H1 (cell line): ENCODE data around the gene FABP6. TPM values are rescaled to one million over a fixed set of nuclear protein-coding genes. Genes with fewer than 3 reads are reported as not detected.

Experiments
- ASH2L ChIP-seq: fragments of 200-600, 300-600 bp; sonication (generic); IDR thresholded peaks from one replicate; pipeline ENCODE4 v1.7.1; 2017; ENCODE audit warnings: low read length
- BCL11A ChIP-seq, 2 experiments: IDR thresholded peaks; one replicate each; pipeline ENCODE4 v1.6.1; 2011; ENCODE audit warnings: low read depth in 2 of 2, low read length in 2 of 2, mild to moderate bottlenecking in 2 of 2
- CTBP2 ChIP-seq: IDR thresholded peaks from 2 replicates; pipeline ENCODE4 v1.7.0; 2011; ENCODE audit warnings: borderline replicate concordance, mild to moderate bottlenecking, moderate library complexity, mixed read lengths, low read length; ENCODE audit not compliant: insufficient read depth, insufficient read length
- E2F6 ChIP-seq: IDR thresholded peaks from 2 replicates; pipeline ENCODE4 v1.6.1; 2012; ENCODE audit warnings: inconsistent platforms
- EGR1 ChIP-seq: IDR thresholded peaks from 2 replicates; pipeline ENCODE4 v1.6.1; 2011; ENCODE audit warnings: low read depth, low read length, borderline replicate concordance
- FOSL1 ChIP-seq: IDR thresholded peaks from 2 replicates; pipeline ENCODE4 v1.6.1; 2011; ENCODE audit warnings: mild to moderate bottlenecking, low read depth, low read length, moderate library complexity; ENCODE audit not compliant: insufficient read depth
- KDM4A ChIP-seq: IDR thresholded peaks from one replicate; pipeline ENCODE4 v1.7.1; 2012; ENCODE audit warnings: low read depth, mild to moderate bottlenecking, moderate library complexity, low read length, inconsistent platforms; ENCODE audit not compliant: severe bottlenecking
- MAFK ChIP-seq: IDR thresholded peaks from 2 replicates; pipeline ENCODE4 v1.6.1; 2012; ENCODE audit warnings: low read depth, mild to moderate bottlenecking, improper control_type of control experiment, low read length
- POLR2A ChIP-seq, 2 experiments: IDR thresholded peaks; 1 replicate in 1 of 2; 2 replicates in 1 of 2; pipeline ENCODE4 v1.6.1; 2011; ENCODE audit warnings: low read depth in 2 of 2, low read length in 2 of 2, mild to moderate bottlenecking in 2 of 2; ENCODE audit errors: control extremely low read depth in 1 of 2
- RAD21 ChIP-seq, 2 experiments: IDR thresholded peaks in 1 of 2; conservative IDR thresholded peaks in 1 of 2; 2 replicates each; pipeline ENCODE4 v1.6.1; 2011; ENCODE audit warnings: low read depth in 2 of 2, low read length in 2 of 2, improper control_type of control experiment in 1 of 2, inconsistent platforms in 1 of 2, mild to moderate bottlenecking in 1 of 2, moderate library complexity in 1 of 2
- SAP30 ChIP-seq: fragments of 300-600 bp; sonication (generic); IDR thresholded peaks from 2 replicates; pipeline ENCODE4 v1.7.1; 2012; ENCODE audit warnings: low read length, moderate library complexity, mild to moderate bottlenecking, inconsistent platforms; ENCODE audit not compliant: insufficient read depth, insufficient replicate concordance
- SIN3A ChIP-seq, 2 experiments: IDR thresholded peaks in 1 of 2; conservative IDR thresholded peaks in 1 of 2; 2 replicates each; pipeline ENCODE4 v1.6.1; 2011 to 2012; ENCODE audit warnings: low read length in 2 of 2, improper control_type of control experiment in 1 of 2, low read depth in 1 of 2, mild to moderate bottlenecking in 1 of 2
- SIX5 ChIP-seq: IDR thresholded peaks from 2 replicates; pipeline ENCODE4 v1.6.1; 2011; ENCODE audit warnings: mild to moderate bottlenecking, low read depth, low read length
- SP1 ChIP-seq: IDR thresholded peaks from 2 replicates; pipeline ENCODE4 v1.6.1; 2011; ENCODE audit warnings: low read depth, low read length
- TCF12 ChIP-seq: IDR thresholded peaks from 2 replicates; pipeline ENCODE4 v1.6.1; 2011; ENCODE audit warnings: low read depth, mild to moderate bottlenecking, low read length
- USF2 ChIP-seq: IDR thresholded peaks from 2 replicates; pipeline ENCODE4 v1.6.1; 2011; ENCODE audit warnings: low read length, improper control_type of control experiment
- polyA plus RNA-seq, 7 experiments: library from polyadenylated mRNA; depleted of rRNA in 3 of 7; stranded (reverse) in 5 of 7; unstranded in 2 of 7; fragments of >200 nt in 5 of 7; fragments of 200-250 nt in 2 of 7; gene quantifications; 1 replicate in 5 of 7; 2 replicates in 1 of 7; 4 replicates in 1 of 7; pipeline versions ENCODE4 v1.2.1 to v1.2.3, GENCODE V29; 2011 to 2013; ENCODE audit warnings: missing spikeins in 2 of 7, mixed read lengths in 2 of 7
- total RNA-seq: library from RNA; stranded (reverse); fragmentation: NEBNext Ultra II Directional; extraction: Animal tissue kit (Norgen Biotek cat#: 25700); gene quantifications from 2 replicates; pipeline ENCODE4 v1.2.1, GENCODE V29; 2021
- TF ChIP-seq, protein P1 (sequence below), 3 experiments: IDR thresholded peaks; 1 replicate in 2 of 3; 2 replicates in 1 of 3; pipeline versions ENCODE4 v1.5.1 to v1.6.1; 2011; ENCODE audit warnings: low read length in 3 of 3, mild to moderate bottlenecking in 3 of 3, inconsistent platforms in 2 of 3, low read depth in 1 of 3, moderate library complexity in 1 of 3; ENCODE audit not compliant: insufficient read depth in 1 of 3; ENCODE audit errors: control extremely low read depth in 1 of 3
- TF ChIP-seq, protein P2 (sequence below): IDR thresholded peaks from 2 replicates; pipeline ENCODE4 v1.6.1; 2011; ENCODE audit warnings: low read depth, mild to moderate bottlenecking, low read length; ENCODE audit not compliant: insufficient read depth

Gene FABP6
- total and polyA plus RNA-seq, 2 of the 8 experiments (the other 6 are each of a cell fraction or from before 2014, with no cell fraction given): 4.8 to 6.1 TPM

DNA sequence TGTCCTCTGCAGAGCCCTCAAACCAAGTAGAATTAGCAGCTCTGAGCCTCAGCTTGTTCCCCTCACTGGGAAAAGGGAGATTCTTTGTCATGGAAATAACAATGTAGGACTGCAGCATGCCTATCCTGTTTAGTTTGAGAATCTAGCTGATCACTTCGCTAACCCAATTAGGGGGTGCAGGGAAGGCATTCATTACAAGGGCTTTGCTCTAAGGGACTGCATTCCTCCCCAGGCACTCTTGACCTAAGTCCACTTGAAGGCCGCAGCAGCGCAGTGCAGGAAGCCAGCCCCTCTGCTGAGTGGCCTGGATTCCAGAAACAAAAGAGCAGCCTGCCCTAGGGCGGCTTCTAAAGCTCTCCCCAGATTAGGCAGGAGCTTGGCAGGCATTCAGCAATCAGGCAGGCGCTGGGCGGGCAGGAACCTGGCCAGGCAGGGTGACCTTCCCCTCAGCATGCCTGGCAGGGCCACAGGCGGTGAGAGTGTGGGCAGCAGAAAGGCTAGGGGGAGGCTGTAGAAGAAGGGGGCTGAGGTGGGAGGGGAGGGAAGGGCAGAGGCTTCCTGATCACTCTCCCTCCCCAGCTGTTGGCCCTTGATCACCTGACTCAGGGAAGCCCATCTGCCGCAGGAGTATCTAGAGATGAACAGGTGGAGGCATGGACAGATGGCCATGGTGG, 58.2 kb downstream of the FABP6 start (continued):
- peak in 1 of 2 experiments; percentile 22; a peak in 1 of 4 replicates for TF ChIP-seq RAD21 (IDR thresholded peaks at IDR 0.05 in 1 of 2, conservative IDR thresholded peaks at IDR 0.05 in 1 of 2; ENCODE audit: low read depth in 2 of 2, low read length in 2 of 2)
- no peak for TF ChIP-seq SAP30
- no peak for TF ChIP-seq MAFK
- 0 out of 2 replicates have a peak, but pooled peaks have one; percentile 60 for TF ChIP-seq TCF12
- TF ChIP-seq SIN3A (conservative IDR thresholded peaks at IDR 0.05 in 1 of 2, IDR thresholded peaks at IDR 0.05 in 1 of 2; ENCODE audit: low read depth in 1 of 2, low read length in 2 of 2): peak in 1 of 2 experiments; percentile 77; a peak in 1 of 4 replicates
- TF ChIP-seq, protein P1, sequence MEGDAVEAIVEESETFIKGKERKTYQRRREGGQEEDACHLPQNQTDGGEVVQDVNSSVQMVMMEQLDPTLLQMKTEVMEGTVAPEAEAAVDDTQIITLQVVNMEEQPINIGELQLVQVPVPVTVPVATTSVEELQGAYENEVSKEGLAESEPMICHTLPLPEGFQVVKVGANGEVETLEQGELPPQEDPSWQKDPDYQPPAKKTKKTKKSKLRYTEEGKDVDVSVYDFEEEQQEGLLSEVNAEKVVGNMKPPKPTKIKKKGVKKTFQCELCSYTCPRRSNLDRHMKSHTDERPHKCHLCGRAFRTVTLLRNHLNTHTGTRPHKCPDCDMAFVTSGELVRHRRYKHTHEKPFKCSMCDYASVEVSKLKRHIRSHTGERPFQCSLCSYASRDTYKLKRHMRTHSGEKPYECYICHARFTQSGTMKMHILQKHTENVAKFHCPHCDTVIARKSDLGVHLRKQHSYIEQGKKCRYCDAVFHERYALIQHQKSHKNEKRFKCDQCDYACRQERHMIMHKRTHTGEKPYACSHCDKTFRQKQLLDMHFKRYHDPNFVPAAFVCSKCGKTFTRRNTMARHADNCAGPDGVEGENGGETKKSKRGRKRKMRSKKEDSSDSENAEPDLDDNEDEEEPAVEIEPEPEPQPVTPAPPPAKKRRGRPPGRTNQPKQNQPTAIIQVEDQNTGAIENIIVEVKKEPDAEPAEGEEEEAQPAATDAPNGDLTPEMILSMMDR (IDR thresholded peaks at IDR 0.05; ENCODE audit: control extremely low read depth in 1 of 3, insufficient read depth in 1 of 3, low read depth in 1 of 3, low read length in 3 of 3): no peak
- peak; percentile 54 to 64; a peak in 1 of 3 replicates for TF ChIP-seq POLR2A (IDR thresholded peaks at IDR 0.05; ENCODE audit: control extremely low read depth in 1 of 2, low read depth in 2 of 2, low read length in 2 of 2)
- TF ChIP-seq E2F6: peak; percentile 33; the same call in 1 of the 2 replicates
- TF ChIP-seq FOSL1: no peak
- peak; percentile 38; the same call in 1 of the 2 replicates for TF ChIP-seq USF2
- TF ChIP-seq, protein P2, sequence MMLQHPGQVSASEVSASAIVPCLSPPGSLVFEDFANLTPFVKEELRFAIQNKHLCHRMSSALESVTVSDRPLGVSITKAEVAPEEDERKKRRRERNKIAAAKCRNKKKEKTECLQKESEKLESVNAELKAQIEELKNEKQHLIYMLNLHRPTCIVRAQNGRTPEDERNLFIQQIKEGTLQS: no peak
- TF ChIP-seq SIX5: no peak
- peak; percentile 94 for TF ChIP-seq CTBP2
- peak; percentile 47 for TF ChIP-seq KDM4A
- peak; percentile 67 for TF ChIP-seq SP1
- no peak for TF ChIP-seq EGR1
- TF ChIP-seq BCL11A (IDR thresholded peaks at IDR 0.05; ENCODE audit: low read depth in 2 of 2, low read length in 2 of 2): peak in 1 of 2 experiments; percentile 6
- TF ChIP-seq ASH2L: peak; percentile 92
